HG03175 (cell line): Measurements from ENCODE around the gene BGN.
A peak's percentile ranks its signal among the peaks of the same experiment; 100 is the strongest.

Experiments used
- ATAC-seq: cut with Tn5 transposase; IDR thresholded peaks from one replicate; pipeline ENCODE4 v1.9.1; 2021; ENCODE audit warnings: mild to moderate bottlenecking, moderate library complexity; ENCODE audit not compliant: unreplicated experiment

Gene BGN

GRCh38 chrX:153459986-153460385, 34.8 kb upstream of the BGN start:
- no peak for ATAC-seq

GRCh38 chrX:153460826-153461225, 34.0 kb upstream of the BGN start:
- ATAC-seq: no peak

- no peak for ATAC-seq
Measured at GRCh38 chrX:153462291-153462690, 32.5 kb upstream of the BGN start.

- no peak for ATAC-seq
Measured at GRCh38 chrX:153463031-153463430, 31.7 kb upstream of the BGN start.

GRCh38 chrX:153463556-153463955, 31.2 kb upstream of the BGN start:
- no peak for ATAC-seq

GRCh38 chrX:153464116-153464515, 30.7 kb upstream of the BGN start:
- ATAC-seq: no peak

GRCh38 chrX:153465691-153466380, 28.9 kb upstream of the BGN start:
- ATAC-seq: no peak

- ATAC-seq: no peak
Measured at GRCh38 chrX:153468008-153468580, 26.7 kb upstream of the BGN start.

- peak; percentile 36 for ATAC-seq
Measured at GRCh38 chrX:153469811-153470410, 24.9 kb upstream of the BGN start.

GRCh38 chrX:153470411-153471363, 24.1 kb upstream of the BGN start, which contains the start of gene HAUS7:
Gene HAUS7, minus strand, starts transcription at chrX:153470576. Its CDS starts 19 bp downstream, at chrX:153470557.
- ATAC-seq: peak; percentile 85

- ATAC-seq: no peak
Measured at GRCh38 chrX:153471663-153472280, 23.0 kb upstream of the BGN start.

GRCh38 chrX:153473126-153473525, 21.7 kb upstream of the BGN start:
- ATAC-seq: no peak

- no peak for ATAC-seq
Measured at GRCh38 chrX:153474266-153474665, 20.5 kb upstream of the BGN start.

- no peak for ATAC-seq
Measured at GRCh38 chrX:153474718-153475117, 20.1 kb upstream of the BGN start.

GRCh38 chrX:153475271-153475670, 19.5 kb upstream of the BGN start:
- no peak for ATAC-seq

GRCh38 chrX:153475751-153476281, 19.0 kb upstream of the BGN start:
- ATAC-seq: no peak

GRCh38 chrX:153476666-153477363, 18.0 kb upstream of the BGN start:
- no peak for ATAC-seq

GRCh38 chrX:153477364-153477857, 17.4 kb upstream of the BGN start:
- ATAC-seq: no peak

- no peak for ATAC-seq
Measured at GRCh38 chrX:153477901-153478300, 16.9 kb upstream of the BGN start.

GRCh38 chrX:153478746-153479145, 16.0 kb upstream of the BGN start:
- no peak for ATAC-seq
